Stimulated activated naive CD4-positive, alpha-beta T cell (primary cell): ENCODE measurements around the gene IER5L.
A peak's percentile ranks its signal among the peaks of the same experiment; 100 is the strongest.

Source experiments
- DNase-seq, 6 experiments: peaks; one replicate each; lab custom pipeline; 2025; lab: John Stamatoyannopoulos, UW

The IER5L gene

GRCh38 chr9:129177791-129178567 is at the start of gene IER5L:
Gene IER5L, minus strand, starts transcription at chr9:129178261. Its CDS starts 209 bp downstream, at chr9:129178052.
- peak; percentile 84 to 93 (median 92) for DNase-seq

- DNase-seq: no peak
These were observed 49.8 kb upstream of the IER5L start for GRCh38 chr9:129227843-129228189.

GRCh38 chr9:129225815-129226214 is 47.8 kb upstream of the IER5L start:
- DNase-seq: peak in 5 of 6 experiments; percentile 7 to 34 (median 31)

GRCh38 chr9:129225490-129225778 is 47.4 kb upstream of the IER5L start:
- DNase-seq: no peak

- no peak for DNase-seq
These were observed 46.8 kb upstream of the IER5L start for GRCh38 chr9:129224618-129225489.

- no peak for DNase-seq
These were observed 45.6 kb upstream of the IER5L start for GRCh38 chr9:129223551-129224208.

- no peak for DNase-seq
These were observed 44.8 kb upstream of the IER5L start for GRCh38 chr9:129222819-129223218.

GRCh38 chr9:129221979-129222635 is 44.0 kb upstream of the IER5L start:
- no peak for DNase-seq

GRCh38 chr9:129221233-129221632 is 43.2 kb upstream of the IER5L start:
- DNase-seq: peak in 1 of 6 experiments; percentile 8

GRCh38 chr9:129220771-129221170 is 42.7 kb upstream of the IER5L start:
- DNase-seq: no peak

- DNase-seq: no peak
These were observed 40.9 kb upstream of the IER5L start for GRCh38 chr9:129218918-129219317.

GRCh38 chr9:129218272-129218625 is 40.2 kb upstream of the IER5L start:
- no peak for DNase-seq

- DNase-seq: no peak
These were observed 35.5 kb upstream of the IER5L start for GRCh38 chr9:129213551-129213950.

GRCh38 chr9:129211686-129212085 is 33.6 kb upstream of the IER5L start:
- DNase-seq: no peak

GRCh38 chr9:129210125-129210524 is 32.1 kb upstream of the IER5L start:
- DNase-seq: no peak

GRCh38 chr9:129209580-129209979 is 31.5 kb upstream of the IER5L start:
- DNase-seq: no peak

GRCh38 chr9:129209109-129209508 is 31.0 kb upstream of the IER5L start:
- no peak for DNase-seq

GRCh38 chr9:129208207-129209032 is 30.4 kb upstream of the IER5L start:
- DNase-seq: peak in 5 of 6 experiments; percentile 5 to 54 (median 27)

- peak in 5 of 6 experiments; percentile 5 to 75 (median 60) for DNase-seq
These were observed 28.8 kb upstream of the IER5L start for GRCh38 chr9:129206905-129207304.

GRCh38 chr9:129206401-129206800 is 28.3 kb upstream of the IER5L start:
- no peak for DNase-seq

GRCh38 chr9:129204840-129205239 is 26.8 kb upstream of the IER5L start:
- DNase-seq: no peak
